HepG2 (cell line): ENCODE results near the gene CAMK2D. TPM values are rescaled to one million over a fixed set of nuclear protein-coding genes. Genes with fewer than 3 reads are reported as not detected.

Source experiments
- ATAC-seq: fragments of 200-7000 bp; cut with Tn5 transposase; 3 replicates; pipeline ENCODE4 v1.9.1; 2020; ENCODE audit warnings: mild to moderate bottlenecking, moderate library complexity
- BruUV-seq: library from RNA; stranded (reverse); fragments of 400-500 nt; replicated peaks from 2 replicates; lab custom pipeline; 2021; lab: Mats Ljungman, UMichigan
- CTCF ChIA-PET: fragments of 300-600 bp; formaldehyde crosslinking; extraction: SDS; loops from one replicate; lab custom pipeline; 2021; ENCODE audit warnings: low total read pairs, inconsistent platforms, low intra/inter-chr PET ratio; lab: Yijun Ruan, JAX
- POLR2A ChIA-PET: fragments of 350-600 bp; sonication (Branson Sonifier 250); formaldehyde crosslinking; loops from one replicate; lab custom pipeline; 2020; ENCODE audit warnings: antibody characterized with exemption, inconsistent platforms; lab: Yijun Ruan, JAX
- DNase-seq: peaks from one replicate; pipeline ENCODE4 v3.0.0-alpha.2; 2015; ENCODE audit warnings: low spot score
- FAIRE-seq: peaks from 3 replicates; lab custom pipeline; 2011; peaks lifted over from hg19 to GRCh38; lab: Jason Lieb, UNC
- H2AFZ ChIP-seq: one replicate; pipeline ENCODE4 v1.6.1; 2011; ENCODE audit warnings: low read length, inconsistent platforms
- H3K27ac ChIP-seq: fragments of 300-600 bp; 3 replicates; pipeline ENCODE4 v1.8.0; 2011; ENCODE audit warnings: mixed run types, mild to moderate bottlenecking, mixed read lengths, low read length, inconsistent platforms; ENCODE audit not compliant: insufficient read depth; ENCODE audit errors: extremely low read length
- H3K27me3 ChIP-seq, 2 experiments: fragments of 200-600 bp in 1 of 2; 2 replicates in 1 of 2; 3 replicates in 1 of 2; pipeline versions ENCODE4 v1.6.0 to v1.8.0; 2011; ENCODE audit warnings: low read length in 2 of 2, mild to moderate bottlenecking in 2 of 2, moderate library complexity in 2 of 2, inconsistent platforms in 1 of 2; ENCODE audit not compliant: insufficient read depth in 2 of 2, control insufficient read depth in 1 of 2
- H3K36me3 ChIP-seq, 2 experiments: fragments of 200-600 bp in 1 of 2; replicated peaks in 1 of 2; 2 replicates in 1 of 2; 3 replicates in 1 of 2; pipeline versions ENCODE4 v1.5.1 to v1.8.0; 2011; ENCODE audit warnings: low read length in 2 of 2, inconsistent platforms in 1 of 2; ENCODE audit not compliant: insufficient read depth in 2 of 2, control insufficient read depth in 1 of 2
- H3K4me1 ChIP-seq: 2 replicates; pipeline ENCODE4 v1.5.1; 2012; ENCODE audit warnings: low read length, inconsistent platforms; ENCODE audit not compliant: insufficient read depth
- H3K4me2 ChIP-seq: 2 replicates; pipeline ENCODE4 v1.6.0; 2011; ENCODE audit warnings: low read depth, low read length, inconsistent platforms
- H3K4me3 ChIP-seq, 3 experiments: fragments of 200-600 bp in 1 of 3; sonication (generic), shearing (Covaris generic) in 1 of 3; replicated peaks in 1 of 3; 2 replicates each; pipeline ENCODE4 v1.5.1; 2011 to 2016; ENCODE audit warnings: low read length in 3 of 3, inconsistent platforms in 2 of 3, low read depth in 2 of 3, mild to moderate bottlenecking in 2 of 3, control low read depth in 1 of 3, mixed read lengths in 1 of 3; ENCODE audit not compliant: insufficient read depth in 1 of 3
- H3K79me2 ChIP-seq: one replicate; pipeline ENCODE4 v1.6.1; 2011; ENCODE audit warnings: low read length, inconsistent platforms; ENCODE audit not compliant: insufficient read depth
- H3K9ac ChIP-seq: 2 replicates; pipeline ENCODE4 v1.6.0; 2011; ENCODE audit warnings: mild to moderate bottlenecking, low read depth, low read length, inconsistent platforms; ENCODE audit not compliant: insufficient read depth
- H3K9me3 ChIP-seq: 2 replicates; pipeline ENCODE4 v1.5.1; 2012; ENCODE audit warnings: mild to moderate bottlenecking, low read length
- H4K20me1 ChIP-seq: 2 replicates; pipeline ENCODE4 v1.6.0; 2011; ENCODE audit warnings: inconsistent platforms, mild to moderate bottlenecking, low read length, moderate library complexity; ENCODE audit not compliant: insufficient read depth
- DNMT1 ChIP-seq: sonication (generic); formaldehyde crosslinking; IDR thresholded peaks from 2 replicates; pipeline ENCODE4 v1.5.1; 2020; ENCODE audit warnings: mild to moderate bottlenecking, missing genetic modification reagents
- ELF1 ChIP-seq: sonication (generic); formaldehyde crosslinking; IDR thresholded peaks from 2 replicates; pipeline ENCODE4 v1.4.0; 2020; ENCODE audit warnings: missing genetic modification reagents
- HOXA5 ChIP-seq: sonication (generic); formaldehyde crosslinking; IDR thresholded peaks from 2 replicates; pipeline ENCODE4 v1.4.0; 2020; ENCODE audit warnings: missing genetic modification reagents
- SATB2 ChIP-seq: sonication (generic); formaldehyde crosslinking; IDR thresholded peaks from 2 replicates; pipeline ENCODE4 v1.5.0; 2020; ENCODE audit warnings: missing genetic modification reagents
- ZBTB3 ChIP-seq: sonication (generic); formaldehyde crosslinking; IDR thresholded peaks from 2 replicates; pipeline ENCODE4 v1.4.0; 2020; ENCODE audit warnings: low read depth, mild to moderate bottlenecking, moderate library complexity, missing genetic modification reagents, borderline replicate concordance
- ZFP36 ChIP-seq: fragments of 150-350 bp; IDR thresholded peaks from 2 replicates; pipeline ENCODE4 v1.6.1; 2018; ENCODE audit warnings: borderline replicate concordance, low read length, low read depth; ENCODE audit not compliant: partially characterized antibody
- ZNF678 ChIP-seq: sonication (generic); formaldehyde crosslinking; IDR thresholded peaks from 2 replicates; pipeline ENCODE4 v1.4.0; 2020; ENCODE audit warnings: mild to moderate bottlenecking, missing genetic modification reagents
- ZNF782 ChIP-seq: sonication (generic); formaldehyde crosslinking; IDR thresholded peaks from 2 replicates; pipeline ENCODE4 v1.4.0; 2020; ENCODE audit warnings: missing genetic modification reagents, mild to moderate bottlenecking, borderline replicate concordance
- WGBS: methylation state at CpG from one replicate; pipeline ENCODE4 v1.1.6; 2017; ENCODE audit warnings: low lambda C conversion rate; 5-methylcytosine and 5-hydroxymethylcytosine counted together
- in situ Hi-C: cut with HindIII; loops from 2 replicates; pipeline ENCODE4 v1.10.0; 2017; ENCODE audit warnings: low pct_unique_long_range_greater_than_20kb; ENCODE audit not compliant: extremely low pct_ligation_motif_present
- intact Hi-C: fragments of 100-400 bp; cut with micrococcal nuclease; formaldehyde crosslinking; loops from one replicate; pipeline ENCODE4 v1.10.0; 2022; ENCODE audit not compliant: unreplicated experiment
- polyA plus RNA-seq, 8 experiments: library from polyadenylated mRNA; depleted of rRNA in 3 of 8; stranded (reverse) in 7 of 8; unstranded in 1 of 8; fragments of >200 nt; fragmentation: Illumina TruSeq in 4 of 8; extraction: Trizol in 4 of 8; gene quantifications; 2 replicates each; pipeline versions ENCODE4 v1.2.1 to v1.2.3, GENCODE V29; 2011 to 2016; ENCODE audit warnings: low read depth in 4 of 8, missing spikeins in 1 of 8, mixed read lengths in 1 of 8; ENCODE audit not compliant: insufficient read depth in 1 of 8
- total RNA-seq, 5 experiments: library from RNA; depleted of rRNA; stranded (reverse); fragments of >200 nt; fragmentation: Illumina TruSeq; extraction: Trizol; gene quantifications; 2 replicates each; pipeline ENCODE4 v1.2.3, GENCODE V29; 2016; ENCODE audit warnings: low read depth in 1 of 5
- TF ChIP-seq, protein P1 (sequence below): IDR thresholded peaks from 2 replicates; pipeline ENCODE4 v1.6.1; 2016; ENCODE audit warnings: low read depth

CAMK2D gene
- total and polyA plus RNA-seq, 2 of the 13 experiments (the other 11 are each of a cell fraction or from before 2014, with no cell fraction given), result 18.0 to 65.4 TPM

DNA sequence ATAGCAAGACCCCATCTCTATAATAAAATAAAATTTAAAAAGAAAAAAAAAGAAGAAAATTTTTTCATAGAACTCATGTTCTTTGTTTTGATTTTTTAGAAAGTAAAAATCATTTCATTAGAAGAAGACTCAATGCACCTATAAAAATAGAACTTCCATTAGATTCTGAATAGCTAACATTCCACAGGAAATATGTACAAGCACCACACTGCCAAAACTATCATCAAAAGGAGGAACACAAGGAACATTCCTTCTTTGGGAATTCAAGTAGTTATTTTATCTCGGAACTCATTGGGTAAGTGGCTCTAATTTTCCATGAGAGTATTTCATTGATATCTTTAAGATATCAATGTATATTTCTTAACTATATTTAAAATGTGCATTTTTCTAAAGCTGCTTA lies 157.6 kb downstream of the CAMK2D start:
- intact Hi-C loops, result no loop called here
- ATAC-seq, result no peak
- Histone ChIP-seq H3K9me3 (no peaks in the 10 kb centered on the region), H3K4me1 (no peaks in the 10 kb centered on the region), H3K4me3 (no peak overlapping the region), H3K9ac (no peak overlapping the region), H3K36me3 (peaks cover 0 to 1% of the 10 kb centered on the region in 2 experiments; a peak in 2 of 5 replicates), H3K79me2 (no peaks in the 10 kb centered on the region), H3K27me3 (no peaks in the 10 kb centered on the region), H2AFZ (no peak overlapping the region), H3K27ac (no peak overlapping the region), H3K4me2 (no peak overlapping the region), H4K20me1 (0 out of 2 replicates have a peak, but pooled peaks cover 2% of the 10 kb centered on the region)
- ChIA-PET POLR2A (no interaction called here), CTCF (no interaction called here)
- no peak for FAIRE-seq
- in situ Hi-C loops, result no loop called here
- no peak for DNase-seq
- TF ChIP-seq DNMT1 (CRISPR knock-in tag), result no peak
- TF ChIP-seq ZFP36, result no peak
- TF ChIP-seq ZNF678 (CRISPR knock-in tag), result no peak
- no peak for TF ChIP-seq ZNF782 (CRISPR knock-in tag)
- TF ChIP-seq ZBTB3 (CRISPR knock-in tag), result no peak
- no peak for TF ChIP-seq SATB2 (CRISPR knock-in tag)
- TF ChIP-seq HOXA5 (CRISPR knock-in tag), result no peak
- TF ChIP-seq ELF1 (CRISPR knock-in tag), result no peak
- TF ChIP-seq, protein P1, sequence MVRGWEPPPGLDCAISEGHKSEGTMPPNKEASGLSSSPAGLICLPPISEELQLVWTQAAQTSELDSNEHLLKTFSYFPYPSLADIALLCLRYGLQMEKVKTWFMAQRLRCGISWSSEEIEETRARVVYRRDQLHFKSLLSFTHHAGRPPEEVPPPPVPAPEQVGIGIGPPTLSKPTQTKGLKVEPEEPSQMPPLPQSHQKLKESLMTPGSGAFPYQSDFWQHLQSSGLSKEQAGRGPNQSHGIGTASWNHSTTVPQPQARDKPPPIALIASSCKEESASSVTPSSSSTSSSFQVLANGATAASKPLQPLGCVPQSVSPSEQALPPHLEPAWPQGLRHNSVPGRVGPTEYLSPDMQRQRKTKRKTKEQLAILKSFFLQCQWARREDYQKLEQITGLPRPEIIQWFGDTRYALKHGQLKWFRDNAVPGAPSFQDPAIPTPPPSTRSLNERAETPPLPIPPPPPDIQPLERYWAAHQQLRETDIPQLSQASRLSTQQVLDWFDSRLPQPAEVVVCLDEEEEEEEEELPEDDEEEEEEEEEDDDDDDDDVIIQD (CRISPR knock-in tag), result no peak
- BruUV-seq, result no TSS peak
- WGBS, result 100% methylated on average over 1 of the region's 1 CpG
